Osteocyte (in vitro differentiated cells): ENCODE measurements around the gene B3GNT5. TPM values are rescaled to one million over a fixed set of nuclear protein-coding genes. Genes with fewer than 3 reads are reported as not detected.

Experiments used
- DNase-seq: peaks from one replicate; pipeline ENCODE4 v3.0.0; 2021; ENCODE audit warnings: mixed read lengths; ENCODE audit not compliant: unreplicated experiment; ENCODE audit errors: extremely low spot score
- H3K27ac Mint-ChIP-seq: one replicate; pipeline ENCODE4 v1.8.0; 2021; ENCODE audit warnings: mild to moderate bottlenecking, mixed read lengths; ENCODE audit not compliant: unreplicated experiment
- H3K27me3 Mint-ChIP-seq: one replicate; pipeline ENCODE4 v1.8.0; 2021; ENCODE audit warnings: mixed read lengths; ENCODE audit not compliant: unreplicated experiment
- H3K36me3 Mint-ChIP-seq: one replicate; pipeline ENCODE4 v1.8.0; 2021; ENCODE audit warnings: mixed read lengths; ENCODE audit not compliant: unreplicated experiment
- H3K4me1 Mint-ChIP-seq: one replicate; pipeline ENCODE4 v1.8.0; 2021; ENCODE audit warnings: mixed read lengths; ENCODE audit not compliant: unreplicated experiment
- H3K4me3 Mint-ChIP-seq: one replicate; pipeline ENCODE4 v1.8.0; 2021; ENCODE audit warnings: mild to moderate bottlenecking, moderate library complexity, mixed read lengths; ENCODE audit not compliant: unreplicated experiment
- H3K9me3 Mint-ChIP-seq: one replicate; pipeline ENCODE4 v1.8.0; 2021; ENCODE audit warnings: mixed read lengths; ENCODE audit not compliant: unreplicated experiment
- CTCF ChIP-seq: fragments of 200-600 bp; sonication (generic); IDR thresholded peaks from 2 replicates; pipeline ENCODE4 v1.5.0; 2021; ENCODE audit warnings: antibody characterized with exemption, mild to moderate bottlenecking, moderate library complexity
- total RNA-seq: library from RNA; stranded (reverse); gene quantifications from 2 replicates; pipeline ENCODE4 v1.2.1, GENCODE V29; 2021

The B3GNT5 gene
- total RNA-seq, 1 donor from 2014 or later = 20.6 TPM

GRCh38 chr3:183265834-183266417, 12.9 kb downstream of the B3GNT5 start:
- TF ChIP-seq CTCF = no peak
- no peak overlapping the region for H3K27ac Mint-ChIP-seq
- no peak overlapping the region for H3K4me3 Mint-ChIP-seq
- H3K36me3 Mint-ChIP-seq = peaks cover 6% of the 10 kb centered on the region
- no peak for DNase-seq
- H3K9me3 Mint-ChIP-seq = no peaks in the 10 kb centered on the region
- H3K4me1 Mint-ChIP-seq = peaks cover 11% of the 10 kb centered on the region
- no peaks in the 10 kb centered on the region for H3K27me3 Mint-ChIP-seq

GRCh38 chr3:183266454-183266853, 13.4 kb downstream of the B3GNT5 start:
- no peak for DNase-seq
- H3K36me3 Mint-ChIP-seq = peaks cover 6% of the 10 kb centered on the region
- no peak overlapping the region for H3K4me3 Mint-ChIP-seq
- no peak for TF ChIP-seq CTCF
- H3K4me1 Mint-ChIP-seq = peaks cover 11% of the 10 kb centered on the region
- no peak overlapping the region for H3K27ac Mint-ChIP-seq
- H3K27me3 Mint-ChIP-seq = no peaks in the 10 kb centered on the region
- no peaks in the 10 kb centered on the region for H3K9me3 Mint-ChIP-seq

GRCh38 chr3:183267140-183267539, 14.1 kb downstream of the B3GNT5 start:
- Mint-ChIP-seq H3K36me3 (peaks cover 6% of the 10 kb centered on the region), H3K27ac (no peak overlapping the region), H3K27me3 (no peaks in the 10 kb centered on the region), H3K4me1 (peaks cover 8% of the 10 kb centered on the region), H3K4me3 (no peak overlapping the region), H3K9me3 (no peaks in the 10 kb centered on the region)
- DNase-seq = no peak
- TF ChIP-seq CTCF = no peak

- H3K9me3 Mint-ChIP-seq = no peaks in the 10 kb centered on the region
- H3K4me1 Mint-ChIP-seq = peaks cover 4% of the 10 kb centered on the region
- no peak for TF ChIP-seq CTCF
- H3K27ac Mint-ChIP-seq = no peak overlapping the region
- H3K36me3 Mint-ChIP-seq = peaks cover 7% of the 10 kb centered on the region
- no peak overlapping the region for H3K4me3 Mint-ChIP-seq
- H3K27me3 Mint-ChIP-seq = no peaks in the 10 kb centered on the region
- DNase-seq = no peak
Measured at GRCh38 chr3:183268366-183268765, 15.3 kb downstream of the B3GNT5 start.

GRCh38 chr3:183269345-183269744, 16.3 kb downstream of the B3GNT5 start:
- Mint-ChIP-seq H3K4me1 (peaks cover 5% of the 10 kb centered on the region), H3K36me3 (peaks cover 8% of the 10 kb centered on the region), H3K27ac (no peak overlapping the region), H3K9me3 (no peaks in the 10 kb centered on the region), H3K27me3 (no peaks in the 10 kb centered on the region), H3K4me3 (no peak overlapping the region)
- DNase-seq = no peak
- TF ChIP-seq CTCF = no peak
